Measurements from ENCODE around the gene PXDN.
"Not testable (repeated sequence)": the region's sequence is repeated elsewhere in the genome, so short reads cannot be mapped to it uniquely, and the experiment has no call there.

PXDN gene

DNA sequence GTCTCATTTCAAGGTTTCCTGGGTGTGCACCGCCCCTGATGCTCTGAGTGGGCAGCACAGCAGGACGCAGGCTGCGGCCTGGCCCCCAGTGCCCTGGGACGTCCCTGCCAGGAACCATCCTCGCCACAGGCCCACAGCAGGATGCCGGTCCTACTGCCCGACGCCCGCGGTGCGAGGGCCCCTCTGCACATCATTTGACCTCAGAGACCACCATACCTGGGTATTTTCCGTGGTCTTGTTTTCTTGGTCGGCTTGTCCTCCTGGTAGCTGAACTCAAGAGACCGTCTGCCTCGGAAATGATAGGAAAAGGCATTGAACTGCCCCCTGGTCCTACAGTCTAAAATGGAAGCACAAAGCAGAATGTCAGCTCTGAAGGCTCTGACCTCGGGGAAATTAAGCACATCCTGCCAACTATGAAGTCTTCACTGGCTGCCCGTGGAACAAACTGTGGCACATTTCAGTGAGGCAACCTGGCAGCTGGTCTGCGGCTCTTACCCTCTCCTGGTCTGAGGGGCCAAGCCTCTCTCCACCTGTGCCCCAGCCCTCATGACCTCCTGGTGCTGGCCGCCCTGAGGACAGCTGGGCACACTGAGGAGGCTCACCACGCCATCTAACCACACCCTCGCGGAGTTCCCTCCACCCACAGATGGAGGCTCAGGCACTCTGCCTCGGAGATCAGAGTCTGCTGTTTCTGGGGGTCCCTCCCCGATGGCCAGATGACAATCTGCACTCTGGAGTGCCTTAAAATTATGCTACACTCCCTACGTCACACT is 105.0 kb downstream of the PXDN start:
- in situ Hi-C loops (cut with HindIII; ENCODE audit: low sequenced_read_pairs): loop anchor here (10.0 kb wide), 1 partner anchor 106 kb away; the partner anchor contains the start of gene PXDN

DNA sequence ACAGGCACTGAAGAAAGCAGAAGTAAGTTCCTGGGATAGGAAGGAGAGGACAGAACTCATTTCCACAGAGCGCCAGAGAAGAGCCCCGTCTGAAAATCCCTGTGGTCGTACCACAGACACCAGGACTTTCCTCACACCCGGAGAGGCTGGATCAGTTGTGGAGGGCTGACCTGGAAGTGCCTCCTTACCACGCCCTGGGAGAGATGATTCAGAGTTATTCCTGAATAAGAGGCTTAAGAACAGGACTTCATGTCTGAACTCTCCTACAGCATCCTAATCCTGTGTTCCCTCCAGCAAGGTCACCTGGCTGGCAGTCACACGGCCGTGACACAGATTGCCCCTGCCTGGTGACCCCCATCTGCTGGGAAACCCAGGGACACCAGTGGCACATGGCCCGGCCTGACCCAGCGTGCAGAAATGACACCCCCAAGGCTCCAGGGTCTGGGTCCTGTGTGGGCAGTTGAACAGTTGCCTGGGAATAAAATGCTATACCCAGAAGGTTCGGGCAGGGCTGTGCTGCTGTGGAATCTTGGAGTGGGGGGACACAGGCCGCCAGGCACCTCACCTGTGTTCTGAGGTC is 105.9 kb downstream of the PXDN start:
- in situ Hi-C loops (cut with HindIII; ENCODE audit: low sequenced_read_pairs): loop anchor here (10.0 kb wide), 1 partner anchor 106 kb away; the partner anchor contains the start of gene PXDN

- in situ Hi-C loops (cut with HindIII; ENCODE audit: low sequenced_read_pairs): loop anchor here (10.0 kb wide), 1 partner anchor 108 kb away; the partner anchor contains the start of gene PXDN
These were observed 107.4 kb downstream of the PXDN start for GRCh38 chr2:1636791-1637415.

GRCh38 chr2:1635823-1636222 is 108.5 kb downstream of the PXDN start:
- in situ Hi-C loops (cut with HindIII; ENCODE audit: low sequenced_read_pairs): loop anchor here (10.0 kb wide), 1 partner anchor 109 kb away; the partner anchor contains the start of gene PXDN

- in situ Hi-C loops (cut with HindIII; ENCODE audit: low sequenced_read_pairs): loop anchor here (5.0 to 10.0 kb wide), 3 partner anchors 38 to 110 kb away; partner anchors contain the start of gene PXDN
These were observed 109.5 kb downstream of the PXDN start for GRCh38 chr2:1634681-1635341.

GRCh38 chr2:1633936-1634587 is 110.3 kb downstream of the PXDN start:
- in situ Hi-C loops (cut with HindIII; ENCODE audit: low sequenced_read_pairs): loop anchor here (5.0 to 10.0 kb wide), 3 partner anchors 37 to 111 kb away; partner anchors contain the start of gene PXDN

GRCh38 chr2:1633092-1633671 is 111.1 kb downstream of the PXDN start:
- in situ Hi-C loops (cut with HindIII; ENCODE audit: low sequenced_read_pairs): loop anchor here (5.0 to 10.0 kb wide), 3 partner anchors 36 to 112 kb away; partner anchors contain the start of gene PXDN

- in situ Hi-C loops (cut with HindIII; ENCODE audit: low sequenced_read_pairs): loop anchor here (5.0 to 10.0 kb wide), 3 partner anchors 35 to 112 kb away; partner anchors contain the start of gene PXDN
These were observed 111.8 kb downstream of the PXDN start for GRCh38 chr2:1632510-1632909.

DNA sequence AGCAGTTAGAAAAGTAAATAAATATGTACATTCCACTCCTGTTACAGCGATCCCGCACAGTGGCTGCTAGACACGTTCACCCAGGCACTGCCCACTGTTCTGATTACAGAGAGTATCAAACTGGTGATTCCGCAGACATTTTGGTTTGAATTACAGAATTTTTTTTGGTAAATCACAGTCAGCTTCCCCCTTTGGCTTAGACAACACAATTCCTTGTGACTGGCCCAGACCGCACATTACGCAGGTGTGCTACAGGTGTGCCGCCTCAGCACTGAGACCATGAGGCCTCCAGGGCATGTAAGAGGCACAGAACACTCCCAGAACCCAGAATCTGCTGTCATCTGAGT is 112.3 kb downstream of the PXDN start:
- in situ Hi-C loops (cut with HindIII; ENCODE audit: low sequenced_read_pairs): loop anchor here (5.0 to 10.0 kb wide), 3 partner anchors 35 to 113 kb away; partner anchors contain the start of gene PXDN

DNA sequence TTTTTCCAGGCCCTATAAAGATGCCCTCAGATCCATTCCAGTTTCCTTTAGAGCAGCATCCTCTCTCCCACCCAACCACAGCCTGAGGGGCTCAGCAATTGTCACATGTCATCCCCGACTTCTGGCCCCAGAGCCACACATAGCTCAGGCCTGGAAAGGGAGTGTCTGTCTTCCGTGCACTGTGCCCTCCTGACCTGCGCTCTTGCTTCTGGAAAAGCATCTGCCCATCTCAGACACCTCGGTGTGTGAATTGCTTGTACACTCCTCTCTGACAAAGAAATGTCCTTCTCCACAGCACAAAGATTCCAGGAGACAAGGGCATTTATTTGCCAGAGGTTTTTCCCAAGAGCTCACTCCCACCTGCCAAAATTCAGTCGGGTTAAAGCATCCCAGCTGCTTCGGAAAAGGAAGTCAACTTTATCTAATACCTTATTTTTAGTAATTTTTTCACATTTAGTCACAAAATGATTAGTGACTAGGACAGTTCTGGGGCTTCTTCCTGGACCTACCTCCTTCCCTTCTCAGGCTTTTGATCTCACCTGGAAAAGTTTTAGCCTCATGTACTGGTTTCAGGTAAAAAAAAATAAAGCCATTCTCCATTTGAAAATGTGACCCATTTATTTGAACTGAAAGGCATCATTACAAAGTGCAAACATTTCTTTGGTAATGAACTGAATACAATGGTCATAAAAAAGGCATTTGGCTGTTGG is 112.9 kb downstream of the PXDN start:
- in situ Hi-C loops (cut with HindIII; ENCODE audit: low sequenced_read_pairs): loop anchor here (5.0 to 10.0 kb wide), 3 partner anchors 34 to 113 kb away; partner anchors contain the start of gene PXDN

DNA sequence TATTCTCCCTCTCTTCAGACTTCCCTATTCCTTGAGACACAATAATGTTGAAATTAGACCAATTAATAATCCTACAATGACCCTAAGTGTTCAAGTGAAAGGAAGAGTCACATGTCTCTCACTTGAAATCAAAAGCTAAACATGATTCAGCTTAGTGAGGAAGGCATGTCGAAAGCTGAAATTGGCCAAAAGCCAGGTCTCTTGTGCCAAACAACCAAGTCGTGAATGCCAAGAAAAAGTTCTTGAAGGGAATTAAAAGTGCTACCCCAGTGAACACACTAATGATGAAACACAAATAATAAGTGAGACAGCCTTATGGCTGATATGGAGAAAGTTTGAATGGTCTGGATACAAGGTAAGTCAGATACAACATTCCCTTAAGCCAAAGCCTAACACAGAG is 115.4 kb downstream of the PXDN start:
- in situ Hi-C loops (cut with HindIII; ENCODE audit: low sequenced_read_pairs): no loop called here

GRCh38 chr2:1627628-1628381 is 116.5 kb downstream of the PXDN start:
- in situ Hi-C loops (cut with HindIII; ENCODE audit: low sequenced_read_pairs): no loop called here

DNA sequence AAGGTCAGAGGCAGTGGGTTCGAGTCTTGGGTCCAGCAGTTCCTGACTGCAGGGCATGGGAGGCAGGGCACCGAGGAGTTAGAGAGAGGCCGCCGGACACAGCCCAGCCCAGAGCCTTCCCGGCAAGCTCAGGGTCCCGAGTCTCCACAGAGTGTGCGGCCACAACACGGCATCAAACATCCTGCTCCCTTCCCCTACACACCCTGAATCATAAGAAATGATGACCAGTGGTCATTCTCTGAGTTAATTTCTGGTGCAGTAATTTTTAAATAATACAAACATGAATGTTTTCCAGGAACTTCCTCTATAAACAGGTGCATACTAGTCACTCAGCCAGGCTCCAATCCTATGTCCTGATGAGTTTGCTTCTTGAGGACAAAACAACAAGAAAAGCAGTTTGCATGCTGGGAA is 118.0 kb downstream of the PXDN start:
- in situ Hi-C loops (cut with HindIII; ENCODE audit: low sequenced_read_pairs): no loop called here

- in situ Hi-C loops (cut with HindIII; ENCODE audit: low sequenced_read_pairs): no loop called here
These were observed 118.9 kb downstream of the PXDN start for GRCh38 chr2:1625281-1626001.

- in situ Hi-C loops (cut with HindIII; ENCODE audit: low sequenced_read_pairs): no loop called here
These were observed 120.3 kb downstream of the PXDN start for GRCh38 chr2:1623906-1624445.

DNA sequence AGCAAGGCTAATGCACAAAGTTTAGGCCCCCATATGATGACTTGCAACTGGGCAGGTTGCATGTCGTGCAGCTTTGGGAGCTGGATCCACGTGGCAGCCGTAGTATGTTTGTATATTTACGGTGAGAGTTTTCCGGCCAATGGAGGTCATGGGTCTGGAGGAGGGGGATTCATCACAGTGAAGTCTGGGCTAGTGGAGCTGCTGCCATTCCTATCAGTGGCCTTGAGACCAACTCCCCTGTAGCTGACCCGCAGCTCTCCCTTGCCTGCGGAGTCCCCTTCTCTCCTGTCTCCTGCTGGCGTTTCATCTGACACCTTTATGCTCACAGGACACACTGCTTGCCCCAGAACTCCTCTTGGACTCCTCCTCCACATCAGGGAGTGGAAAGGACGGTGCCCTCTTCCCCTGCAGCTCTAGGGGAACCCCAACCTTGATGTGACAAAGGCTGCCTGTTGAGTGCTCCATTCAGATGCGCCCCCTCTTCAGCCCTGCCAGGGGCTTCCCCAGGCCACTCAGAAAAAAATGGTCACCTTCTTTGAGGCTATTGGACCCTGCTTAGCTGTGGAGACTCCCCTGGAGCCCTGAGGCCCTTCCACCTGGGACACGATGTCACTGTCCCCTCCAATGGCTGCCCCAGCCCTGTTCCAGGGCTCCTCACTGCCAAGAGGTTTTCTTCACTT is 121.7 kb downstream of the PXDN start:
- in situ Hi-C loops (cut with HindIII; ENCODE audit: low sequenced_read_pairs): no loop called here

DNA sequence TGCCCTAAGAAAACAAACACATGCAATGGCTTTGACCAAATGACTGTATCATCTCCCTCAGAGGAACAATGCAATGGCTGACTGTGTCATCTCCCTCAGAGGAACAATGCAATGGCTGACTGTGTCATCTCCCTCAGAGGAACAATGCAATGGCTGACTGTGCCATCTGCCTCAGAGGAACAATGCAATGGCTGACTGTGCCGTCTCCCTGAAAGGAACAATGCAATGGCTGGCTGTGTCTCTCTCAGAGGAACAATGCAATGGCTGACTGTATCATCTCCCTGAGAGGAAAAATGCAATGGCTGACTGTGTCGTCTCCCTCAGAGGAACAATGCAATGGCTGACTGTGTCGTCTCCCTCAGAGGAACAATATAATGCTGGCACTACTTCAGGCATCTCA is 122.3 kb downstream of the PXDN start:
- in situ Hi-C loops (cut with HindIII; ENCODE audit: low sequenced_read_pairs): not testable (repeated sequence)
